Fibroblast of mammary gland (primary cell): Measurements from ENCODE around the gene NAA40.

Source experiments
- DNase-seq: peaks from one replicate; pipeline ENCODE4 v3.0.0-alpha.2; 2010; ENCODE audit warnings: low read depth
- H3K4me3 ChIP-seq: 2 replicates; pipeline ENCODE4 v1.5.1; 2011; ENCODE audit warnings: low read depth, mild to moderate bottlenecking, low read length, moderate library complexity; ENCODE audit not compliant: control insufficient read depth
- CTCF ChIP-seq: conservative IDR thresholded peaks from 2 replicates; pipeline ENCODE4 v1.5.1; 2011; ENCODE audit warnings: low read depth, low read length, inconsistent platforms; ENCODE audit not compliant: control insufficient read depth, insufficient read depth

Gene NAA40

GRCh38 chr11:63907063-63907462 is 31.7 kb upstream of the NAA40 start:
- no peak for TF ChIP-seq CTCF
- no peak for DNase-seq
- no peak overlapping the region for H3K4me3 ChIP-seq

- H3K4me3 ChIP-seq = no peak overlapping the region
- no peak for TF ChIP-seq CTCF
- DNase-seq = no peak
Measured at GRCh38 chr11:63907808-63908530, 30.8 kb upstream of the NAA40 start.

- TF ChIP-seq CTCF = no peak
- no peak overlapping the region for H3K4me3 ChIP-seq
- peak; percentile 46 for DNase-seq
Measured at GRCh38 chr11:63908631-63909401, 30.0 kb upstream of the NAA40 start.

- H3K4me3 ChIP-seq = no peak overlapping the region
- no peak for TF ChIP-seq CTCF
Measured at GRCh38 chr11:63909591-63910506, 29.0 kb upstream of the NAA40 start.

GRCh38 chr11:63910675-63911074 is 28.1 kb upstream of the NAA40 start:
- TF ChIP-seq CTCF = no peak
- no peak overlapping the region for H3K4me3 ChIP-seq
- no peak for DNase-seq

More at GRCh38 chr11:63909591-63910506, 29.0 kb upstream of the NAA40 start:
- no peak for DNase-seq

GRCh38 chr11:63911440-63911839 is 27.4 kb upstream of the NAA40 start:
- H3K4me3 ChIP-seq = no peak overlapping the region
- no peak for DNase-seq
- no peak for TF ChIP-seq CTCF
